Measurements from ENCODE around the gene ID2.

DNA sequence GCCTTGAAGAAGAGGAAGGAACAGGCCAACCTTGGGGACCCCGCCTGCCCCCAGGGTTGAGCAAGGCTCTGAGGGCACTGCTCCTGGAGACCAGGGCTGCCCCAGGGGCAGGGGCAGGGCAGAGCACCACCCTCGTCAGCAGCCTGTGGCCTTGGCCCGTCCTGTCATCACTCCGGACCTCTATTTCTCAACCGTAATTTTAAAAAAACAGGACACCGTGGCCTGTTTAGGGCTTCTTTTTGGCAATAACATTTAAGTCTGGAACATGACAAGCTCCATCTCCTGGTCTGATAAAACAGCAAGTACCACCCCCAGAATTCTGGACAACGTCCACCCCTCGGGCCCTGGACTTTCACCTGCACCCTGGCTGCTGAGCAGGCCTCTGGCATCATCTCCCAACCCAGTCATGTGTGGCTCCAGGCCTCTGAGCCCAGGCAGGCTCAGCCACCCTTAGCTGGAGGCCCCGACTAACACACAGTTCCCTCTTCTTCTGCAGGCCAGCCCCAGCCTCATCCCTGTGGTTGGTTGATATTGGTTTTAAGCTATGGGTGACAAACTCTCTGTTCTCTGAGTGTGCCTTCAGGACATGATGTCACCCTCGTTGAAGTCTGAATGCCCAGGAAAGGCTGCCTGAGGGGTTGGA lies 22.6 kb upstream of the ID2 start:
- TF ChIP-seq, protein P1, sequence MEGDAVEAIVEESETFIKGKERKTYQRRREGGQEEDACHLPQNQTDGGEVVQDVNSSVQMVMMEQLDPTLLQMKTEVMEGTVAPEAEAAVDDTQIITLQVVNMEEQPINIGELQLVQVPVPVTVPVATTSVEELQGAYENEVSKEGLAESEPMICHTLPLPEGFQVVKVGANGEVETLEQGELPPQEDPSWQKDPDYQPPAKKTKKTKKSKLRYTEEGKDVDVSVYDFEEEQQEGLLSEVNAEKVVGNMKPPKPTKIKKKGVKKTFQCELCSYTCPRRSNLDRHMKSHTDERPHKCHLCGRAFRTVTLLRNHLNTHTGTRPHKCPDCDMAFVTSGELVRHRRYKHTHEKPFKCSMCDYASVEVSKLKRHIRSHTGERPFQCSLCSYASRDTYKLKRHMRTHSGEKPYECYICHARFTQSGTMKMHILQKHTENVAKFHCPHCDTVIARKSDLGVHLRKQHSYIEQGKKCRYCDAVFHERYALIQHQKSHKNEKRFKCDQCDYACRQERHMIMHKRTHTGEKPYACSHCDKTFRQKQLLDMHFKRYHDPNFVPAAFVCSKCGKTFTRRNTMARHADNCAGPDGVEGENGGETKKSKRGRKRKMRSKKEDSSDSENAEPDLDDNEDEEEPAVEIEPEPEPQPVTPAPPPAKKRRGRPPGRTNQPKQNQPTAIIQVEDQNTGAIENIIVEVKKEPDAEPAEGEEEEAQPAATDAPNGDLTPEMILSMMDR (conservative IDR thresholded peaks at IDR 0.05; ENCODE audit: low read length), result no peak
- no peak for TF ChIP-seq EZH2phosphoT487 (IDR thresholded peaks at IDR 0.05; ENCODE audit: borderline replicate concordance)

Data from Loucy (cell line).